GM23248 (cell line): ENCODE data around the gene EIF2B5.

Source experiments
- EZH2 ChIP-seq: fragments of 200-600 bp; sonication (generic); IDR thresholded peaks from 2 replicates; pipeline ENCODE4 v1.6.1; 2018; ENCODE audit warnings: antibody characterized with exemption, mild to moderate bottlenecking; ENCODE audit not compliant: insufficient read depth, poor library complexity, severe bottlenecking
- EZH2phosphoT487 ChIP-seq: fragments of 200-600 bp; sonication (generic); IDR thresholded peaks from 2 replicates; pipeline ENCODE4 v1.6.1; 2018; ENCODE audit warnings: antibody characterized with exemption, moderate library complexity, mild to moderate bottlenecking, low read depth; ENCODE audit not compliant: insufficient read depth

DNA sequence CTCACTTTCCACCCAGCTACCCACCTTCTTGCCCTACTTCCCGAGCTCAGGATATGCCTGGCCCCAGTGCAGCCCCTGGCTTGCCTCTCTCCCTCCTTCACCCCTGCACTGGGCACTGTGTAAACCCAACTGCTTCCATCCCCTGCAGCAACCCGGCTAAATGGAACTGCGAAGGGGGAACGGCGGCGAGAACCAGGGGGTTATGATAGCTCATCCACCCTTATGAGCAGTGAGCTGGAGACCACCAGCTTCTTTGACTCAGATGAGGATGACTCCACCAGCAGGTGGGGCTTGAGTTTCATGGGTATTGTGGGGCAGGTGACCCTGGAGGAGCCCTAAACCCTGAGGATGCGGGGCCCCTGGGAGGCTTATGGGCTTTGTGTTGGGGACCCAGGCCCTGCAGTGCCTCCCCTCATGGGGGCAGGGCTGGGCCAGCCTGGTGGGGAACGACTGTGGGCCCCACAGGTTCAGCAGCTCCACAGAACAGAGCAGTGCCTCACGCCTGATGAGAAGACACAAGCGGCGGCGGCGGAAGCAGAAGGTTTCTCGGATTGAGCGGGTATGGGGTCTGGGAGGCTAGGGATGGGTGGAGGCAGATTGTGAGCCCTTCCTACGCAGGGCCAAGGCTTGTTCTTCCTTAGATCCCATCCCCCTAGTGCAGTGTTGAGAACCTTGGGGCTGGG, 29.6 kb downstream of the EIF2B5 start:
- TF ChIP-seq EZH2phosphoT487 (no peak), EZH2 (no peak)
